SK-N-DZ (cell line): ENCODE measurements around the gene HMGCS1.
"Not testable (repeated sequence)": the region's sequence is repeated elsewhere in the genome, so short reads cannot be mapped to it uniquely, and the experiment has no call there.

Experiments
- DNase-seq: peaks from one replicate; pipeline ENCODE4 v3.0.0-alpha.2; 2015; ENCODE audit warnings: low spot score

HMGCS1 gene

DNA sequence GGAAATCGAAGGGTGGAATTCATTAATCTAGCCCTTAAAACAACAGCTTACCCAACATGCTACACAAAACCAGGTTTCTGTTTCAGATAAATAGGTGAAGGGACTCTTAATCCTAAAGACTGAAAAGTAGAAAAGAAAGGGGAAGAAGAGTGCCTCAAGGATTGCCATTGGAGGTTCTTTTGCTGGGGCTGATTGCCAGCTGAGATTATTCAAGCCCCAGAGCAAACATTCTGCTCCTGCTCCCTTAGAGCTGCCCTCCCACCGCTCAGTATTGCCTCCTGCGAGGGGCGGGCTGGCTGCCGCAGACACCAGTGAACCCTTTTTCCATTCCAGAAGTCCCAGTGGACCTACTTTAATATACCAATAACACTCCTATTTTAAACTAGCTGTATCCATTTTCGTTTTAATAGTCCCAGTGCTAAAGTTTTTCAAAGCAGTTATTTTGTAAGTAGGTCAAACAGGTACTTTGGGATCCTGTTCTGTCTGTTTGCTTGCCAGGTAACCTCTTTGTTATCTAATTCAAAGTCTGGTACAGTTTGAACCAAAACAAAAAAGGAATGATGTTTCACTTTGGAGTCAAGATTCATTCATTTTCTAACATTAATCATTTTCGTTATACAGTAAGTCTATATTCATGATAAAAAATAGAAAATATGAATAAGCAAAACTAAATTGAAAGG is 38.6 kb downstream of the HMGCS1 start:
- no peak for DNase-seq

DNA sequence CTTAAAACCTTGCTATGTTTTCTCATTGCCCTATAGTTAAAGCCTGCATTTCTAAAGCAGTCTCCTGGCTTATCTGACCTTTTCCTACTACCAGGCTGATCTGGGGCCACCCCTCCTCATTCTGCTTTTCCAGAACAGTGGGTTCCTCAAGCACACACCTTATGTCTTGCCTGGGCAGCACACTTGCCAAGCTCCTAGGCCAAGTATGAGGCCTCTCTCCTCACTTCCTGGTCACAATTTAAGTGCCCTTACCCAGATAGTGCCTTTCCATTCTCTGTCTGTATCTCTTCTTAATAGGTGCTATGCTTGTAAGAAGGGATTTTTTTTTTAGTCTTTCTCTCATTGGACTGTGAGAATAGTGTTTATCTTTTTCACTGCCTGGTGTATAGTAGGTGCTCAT is 39.7 kb downstream of the HMGCS1 start:
- no peak for DNase-seq

DNA sequence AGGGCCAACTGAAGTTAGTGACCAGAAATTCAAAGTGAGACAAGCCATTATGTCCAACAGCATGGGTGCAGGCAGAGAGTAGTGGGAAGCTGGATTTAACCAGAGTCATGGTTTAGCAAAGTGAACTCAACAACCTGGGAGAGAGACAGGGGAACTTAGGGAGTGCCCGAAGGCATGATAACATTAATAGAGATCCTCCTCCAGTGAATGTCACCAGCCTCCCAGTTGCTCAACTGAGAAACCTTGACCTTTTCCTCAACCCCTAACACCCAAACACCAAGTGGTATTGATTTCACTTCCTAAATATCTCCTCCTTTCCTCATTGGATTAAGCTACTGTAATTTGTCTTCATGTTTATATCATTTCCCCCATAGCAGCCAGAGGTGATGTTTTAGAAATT is 42.6 kb downstream of the HMGCS1 start:
- DNase-seq = no peak

DNA sequence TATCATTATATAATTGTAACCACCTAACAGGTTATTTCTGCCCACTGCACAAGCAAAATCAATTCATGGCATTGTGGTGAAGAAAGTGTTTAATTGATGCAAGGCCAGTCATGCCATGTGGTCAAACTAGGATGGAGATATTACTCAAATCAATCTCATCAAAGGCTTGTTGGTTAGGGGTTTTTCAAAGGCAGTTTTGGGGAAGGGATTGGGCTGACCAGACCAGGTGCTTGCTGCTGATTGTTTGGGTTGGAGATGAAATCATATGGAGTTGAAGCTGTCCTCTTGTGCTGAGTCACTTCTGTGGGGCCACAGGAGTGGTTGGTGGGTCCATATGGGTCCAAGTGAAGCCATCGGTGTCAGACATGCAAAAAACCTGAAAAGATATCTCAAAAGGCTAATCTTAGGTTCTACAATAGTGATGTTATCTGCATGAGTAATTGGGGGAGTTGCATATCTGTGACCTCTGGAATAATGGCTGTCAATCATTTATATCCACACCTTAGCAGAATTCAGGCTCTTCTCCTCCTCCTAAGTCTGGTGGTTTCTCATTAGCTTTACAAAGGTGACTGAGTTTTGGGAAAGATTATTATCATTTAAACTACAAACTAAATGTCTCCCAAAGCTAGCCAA is 44.9 kb downstream of the HMGCS1 start:
- no peak for DNase-seq

DNA sequence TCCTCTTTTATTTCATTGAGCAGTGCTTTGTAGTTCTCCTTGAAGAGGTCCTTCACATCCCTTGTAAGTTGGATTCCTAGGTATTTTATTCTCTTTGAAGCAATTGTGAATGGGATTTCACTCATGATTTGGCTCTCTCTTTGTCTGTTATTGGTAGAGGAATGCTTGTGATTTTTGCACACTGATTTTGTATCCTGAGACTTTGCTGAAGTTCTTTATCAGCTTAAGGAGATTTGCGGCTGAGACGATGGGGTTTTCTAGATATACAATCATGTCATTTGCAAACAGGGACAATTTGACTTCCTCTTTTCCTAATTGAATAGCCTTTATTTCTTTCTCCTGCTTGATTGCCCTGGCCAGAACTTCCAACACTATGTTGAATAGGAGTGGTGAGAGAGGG is 50.9 kb downstream of the HMGCS1 start:
- DNase-seq = not testable (repeated sequence)

DNA sequence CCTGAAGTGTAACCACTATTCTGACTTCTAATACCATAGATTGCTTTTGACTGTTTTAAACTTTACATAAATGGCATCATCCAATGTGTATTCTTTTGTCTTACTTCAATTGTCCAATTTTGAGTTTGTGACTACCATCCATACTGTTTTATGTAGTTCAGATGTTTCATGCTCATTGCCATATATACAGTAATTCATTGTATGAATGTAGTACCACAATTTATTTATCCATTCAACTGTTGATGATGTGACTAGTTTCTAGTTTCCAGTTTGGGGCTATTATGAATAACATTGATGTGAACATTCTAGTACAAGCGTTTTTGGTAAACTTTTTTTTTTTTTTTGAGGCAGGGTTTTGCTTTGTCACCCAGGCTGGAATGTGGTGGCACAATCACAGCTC is 55.1 kb downstream of the HMGCS1 start:
- no peak for DNase-seq

DNA sequence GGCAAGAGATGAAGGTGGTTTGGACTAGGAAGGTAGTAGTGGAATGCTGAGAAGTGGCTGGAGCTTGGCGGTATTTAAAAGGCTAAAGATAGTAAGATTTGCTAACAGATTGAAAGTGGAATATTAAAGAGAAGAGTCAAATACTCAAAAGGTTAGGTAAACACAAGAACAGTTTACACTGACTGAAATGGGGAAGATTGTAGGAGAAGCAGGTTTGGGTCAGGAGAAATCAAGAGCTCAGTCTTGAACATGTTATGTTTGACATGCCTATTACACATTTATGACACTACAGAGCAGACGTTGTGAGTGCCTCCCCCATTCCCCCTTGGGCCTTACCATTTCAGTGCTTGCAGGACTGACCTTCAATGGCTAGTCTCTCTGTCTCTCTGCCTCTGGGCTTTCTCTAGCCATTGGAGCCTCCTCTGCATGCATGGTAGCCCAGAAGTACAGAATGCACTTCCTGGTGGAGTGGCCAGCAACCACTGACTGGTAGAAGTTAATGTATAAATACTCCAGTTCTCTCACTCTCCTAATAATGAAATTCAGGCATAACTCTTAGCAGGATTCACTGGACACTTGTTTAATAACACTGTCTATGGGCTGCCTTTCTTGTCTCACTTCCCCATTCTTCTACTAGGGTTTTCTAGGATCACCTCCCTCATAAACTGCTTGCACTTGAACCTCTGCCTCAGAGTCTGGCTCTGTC is 56.8 kb downstream of the HMGCS1 start:
- DNase-seq = no peak

DNA sequence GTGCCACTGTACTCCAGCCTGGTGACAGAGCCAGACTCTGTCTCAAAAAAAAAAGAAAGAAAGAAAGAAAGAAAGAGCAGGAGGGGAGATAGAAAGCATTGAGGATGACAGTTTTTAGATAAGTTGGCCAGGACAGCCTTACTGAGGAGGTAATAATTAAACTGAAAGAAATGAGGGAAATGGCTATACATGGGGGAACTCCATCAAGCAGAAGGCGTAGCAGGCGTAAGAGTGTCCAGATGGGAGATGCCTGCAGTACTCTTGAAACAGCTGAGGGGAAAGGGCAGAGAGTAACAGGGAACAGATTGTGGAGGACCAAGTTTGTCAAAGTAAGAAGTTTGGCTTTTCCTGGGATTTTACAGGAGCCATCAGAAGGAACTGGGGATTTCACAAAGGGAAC is 57.5 kb downstream of the HMGCS1 start:
- DNase-seq = no peak

DNA sequence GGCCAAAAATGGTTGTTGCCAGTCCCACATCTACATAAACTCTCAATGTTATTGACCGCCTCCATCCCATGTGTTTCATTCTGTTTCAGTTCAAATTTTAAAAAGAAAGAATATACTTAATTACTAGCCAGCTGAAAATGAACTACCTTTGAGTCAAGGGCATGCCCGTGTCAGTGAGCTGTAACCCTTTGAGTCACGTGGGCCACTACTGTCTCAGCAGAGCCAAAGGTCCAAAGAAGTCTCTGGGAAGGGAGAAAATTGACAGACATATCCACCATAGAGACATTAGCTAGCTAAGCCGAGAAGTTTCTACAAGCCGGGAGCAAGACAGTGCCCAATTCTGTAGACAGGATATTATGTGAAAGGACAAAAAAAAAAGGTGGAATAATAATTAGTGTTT is 61.5 kb downstream of the HMGCS1 start:
- no peak for DNase-seq

DNA sequence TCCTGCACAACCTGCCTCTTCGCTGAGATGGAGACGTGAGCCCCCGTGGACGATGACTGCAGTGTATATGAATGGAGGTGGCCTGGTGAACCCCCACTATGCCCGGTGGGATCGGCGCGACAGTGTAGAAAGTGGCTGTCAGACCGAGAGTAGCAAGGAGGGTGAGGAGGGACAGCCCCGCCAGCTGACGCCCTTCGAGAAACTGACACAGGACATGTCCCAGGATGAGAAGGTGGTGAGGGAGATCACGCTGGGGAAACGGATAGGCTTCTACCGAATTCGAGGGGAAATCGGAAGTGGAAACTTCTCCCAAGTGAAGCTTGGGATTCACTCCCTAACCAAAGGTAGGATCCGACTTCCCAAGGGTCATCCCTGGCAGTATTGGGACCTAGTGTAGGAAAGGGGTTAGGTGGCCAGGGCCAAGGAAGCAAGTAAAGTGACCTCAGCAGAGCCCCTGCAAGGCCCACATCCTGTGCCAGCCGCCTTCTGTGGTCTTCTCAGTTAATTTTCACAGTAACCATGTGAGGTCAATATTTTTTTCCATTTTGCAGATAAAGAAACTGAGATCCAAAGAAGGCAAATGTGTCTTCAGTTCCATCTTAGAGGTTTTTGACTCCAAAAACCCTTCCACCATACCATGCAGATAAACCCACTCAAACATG is 67.4 kb downstream of the HMGCS1 start:
- no peak for DNase-seq

DNA sequence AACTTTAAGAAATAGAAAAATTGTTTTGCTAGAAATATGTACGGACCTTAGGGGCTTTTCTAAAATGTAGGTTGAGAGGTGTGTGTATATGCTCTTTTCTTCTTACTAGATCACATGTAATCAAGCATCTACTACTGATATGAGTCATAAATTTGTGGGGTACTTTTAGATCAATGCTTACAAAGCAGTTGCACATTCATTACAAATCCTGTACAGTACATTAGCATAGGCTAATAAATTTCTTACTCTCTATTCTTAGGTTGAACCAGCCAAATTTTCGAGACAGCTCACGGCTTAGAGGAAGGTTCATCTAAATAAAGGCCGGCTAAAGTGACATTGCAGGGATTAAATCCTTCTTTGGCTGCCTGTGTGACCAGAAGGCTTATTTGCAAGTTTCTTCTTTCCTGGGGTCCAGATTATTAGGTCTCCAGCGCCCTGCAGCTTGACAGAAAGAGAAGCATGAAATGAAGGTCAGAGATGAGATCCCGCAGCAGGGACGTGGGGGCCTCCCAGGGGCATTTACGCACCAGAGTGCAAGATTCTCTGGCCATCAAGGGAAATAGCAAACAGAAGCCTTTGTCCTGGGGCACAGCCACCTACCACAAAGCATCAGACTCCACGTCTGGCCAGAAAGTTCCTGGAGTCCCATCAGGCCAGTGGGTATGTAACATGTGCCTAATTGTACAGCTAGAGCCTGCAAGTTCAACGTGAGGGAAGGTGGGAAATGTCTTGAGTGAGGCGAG is 68.2 kb downstream of the HMGCS1 start:
- DNase-seq = no peak

DNA sequence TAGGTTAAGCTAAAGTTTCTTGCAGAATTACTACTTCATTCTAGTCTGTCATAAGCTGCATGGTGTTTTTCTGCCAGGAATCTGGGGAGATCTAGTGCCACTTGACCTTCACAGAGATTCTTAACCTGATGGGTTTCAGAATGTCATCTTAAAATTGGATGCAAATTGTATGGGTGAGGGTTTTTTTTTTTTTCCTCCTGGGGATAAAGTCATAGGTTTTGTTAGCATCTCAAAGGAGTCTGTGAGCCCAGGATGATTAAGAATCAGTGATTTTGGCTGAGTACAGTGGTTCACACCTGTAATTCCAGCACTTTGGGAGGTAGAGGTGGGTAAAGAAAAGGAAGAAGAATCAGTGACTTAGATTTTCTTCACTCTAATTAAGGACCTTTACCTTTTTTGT is 69.9 kb downstream of the HMGCS1 start:
- DNase-seq = no peak

DNA sequence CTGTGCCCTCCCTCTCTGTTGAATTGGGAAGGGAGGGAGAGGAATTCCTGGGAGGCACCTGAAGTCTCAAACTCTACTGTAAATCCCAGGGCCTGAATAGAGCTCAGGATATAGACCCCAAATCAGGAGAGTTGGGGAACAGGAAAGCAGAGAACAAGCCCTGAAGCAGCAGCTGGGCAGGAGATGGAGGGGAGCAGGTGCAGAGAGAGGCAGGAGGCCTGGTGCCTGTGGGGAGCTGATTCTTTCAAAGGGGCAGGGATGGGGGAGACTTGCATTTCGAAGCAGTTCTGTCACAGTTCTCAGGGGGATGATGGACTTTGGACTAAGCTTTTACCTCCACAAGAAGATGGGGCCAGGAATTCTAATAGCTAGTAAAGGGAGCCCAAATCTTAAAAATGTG is 71.0 kb downstream of the HMGCS1 start:
- DNase-seq = no peak
